ENCODE results near the gene FBXO15.

DNA sequence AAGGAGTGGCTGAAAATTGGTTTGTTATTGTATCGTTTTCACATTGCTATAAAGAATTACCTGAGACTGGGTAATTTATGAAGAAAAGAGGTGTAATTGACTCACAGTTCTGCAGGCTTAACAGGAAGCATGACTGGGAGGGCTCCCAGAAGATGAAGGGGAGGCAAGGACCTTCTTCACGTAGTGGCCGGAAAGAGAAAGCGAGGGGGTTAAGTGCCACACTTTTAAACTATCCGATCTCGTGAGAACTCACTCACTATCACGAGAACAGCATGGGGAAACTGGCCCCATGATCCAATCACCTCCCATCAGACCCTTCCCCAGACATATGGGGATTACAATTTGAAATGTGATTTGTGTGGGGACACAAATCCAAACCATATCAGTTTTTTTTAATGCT, 81.6 kb downstream of the FBXO15 start:
- TF ChIP-seq TCF4 (CRISPR knock-in tag; IDR thresholded peaks at IDR 0.05; ENCODE audit: borderline replicate concordance) (no peak), ZNF70 (CRISPR knock-in tag; IDR thresholded peaks at IDR 0.05) (no peak), PATZ1 (CRISPR knock-in tag; IDR thresholded peaks at IDR 0.05; ENCODE audit: borderline replicate concordance) (no peak), RARB (CRISPR knock-in tag; IDR thresholded peaks at IDR 0.05) (no peak), CSDC2 (CRISPR knock-in tag; IDR thresholded peaks at IDR 0.05) (no peak)

Measured in SK-N-SH treated with all-trans-retinoic acid at 6 μM for 48 hours (cell line).